Measurements from ENCODE around the gene GRIA3. TPM values are rescaled to one million over a fixed set of nuclear protein-coding genes. Genes with fewer than 3 reads are reported as not detected.

The GRIA3 gene
- total RNA-seq, 2 donors from 2014 or later = 0.17 to 0.85 TPM

DNA sequence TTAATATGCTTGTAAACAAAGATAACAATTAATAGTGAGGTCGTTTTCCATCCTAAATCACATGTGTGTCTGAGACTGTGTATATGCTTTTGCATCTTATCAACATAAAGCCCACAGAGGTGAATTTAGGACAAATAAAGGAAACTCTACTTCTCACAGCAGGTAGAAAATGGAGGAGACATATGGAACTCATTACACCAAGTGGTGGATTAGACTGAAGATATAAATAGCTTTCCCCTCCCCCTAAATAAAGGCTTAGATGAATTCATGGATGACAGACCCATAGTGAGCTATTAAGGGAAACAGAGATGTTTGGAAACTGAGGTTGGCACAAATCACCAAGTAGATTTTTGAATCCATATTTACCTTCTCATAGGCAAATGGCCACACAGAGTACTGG, 79.7 kb downstream of the GRIA3 start:
- TF ChIP-seq, protein P1, sequence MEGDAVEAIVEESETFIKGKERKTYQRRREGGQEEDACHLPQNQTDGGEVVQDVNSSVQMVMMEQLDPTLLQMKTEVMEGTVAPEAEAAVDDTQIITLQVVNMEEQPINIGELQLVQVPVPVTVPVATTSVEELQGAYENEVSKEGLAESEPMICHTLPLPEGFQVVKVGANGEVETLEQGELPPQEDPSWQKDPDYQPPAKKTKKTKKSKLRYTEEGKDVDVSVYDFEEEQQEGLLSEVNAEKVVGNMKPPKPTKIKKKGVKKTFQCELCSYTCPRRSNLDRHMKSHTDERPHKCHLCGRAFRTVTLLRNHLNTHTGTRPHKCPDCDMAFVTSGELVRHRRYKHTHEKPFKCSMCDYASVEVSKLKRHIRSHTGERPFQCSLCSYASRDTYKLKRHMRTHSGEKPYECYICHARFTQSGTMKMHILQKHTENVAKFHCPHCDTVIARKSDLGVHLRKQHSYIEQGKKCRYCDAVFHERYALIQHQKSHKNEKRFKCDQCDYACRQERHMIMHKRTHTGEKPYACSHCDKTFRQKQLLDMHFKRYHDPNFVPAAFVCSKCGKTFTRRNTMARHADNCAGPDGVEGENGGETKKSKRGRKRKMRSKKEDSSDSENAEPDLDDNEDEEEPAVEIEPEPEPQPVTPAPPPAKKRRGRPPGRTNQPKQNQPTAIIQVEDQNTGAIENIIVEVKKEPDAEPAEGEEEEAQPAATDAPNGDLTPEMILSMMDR (IDR thresholded peaks at IDR 0.05) = no peak
- no peaks in the 10 kb centered on the region for H3K27me3 ChIP-seq
- intact Hi-C loops (cut with DNase I) = no loop called here
- H3K4me1 ChIP-seq = no peaks in the 10 kb centered on the region
- H3K27ac ChIP-seq = no peak overlapping the region
- H3K36me3 ChIP-seq = no peaks in the 10 kb centered on the region
- DNase-seq = no peak
- no peak overlapping the region for H3K9ac ChIP-seq (ENCODE audit: low read depth in 2 of 2, low read length in 2 of 2)
- H3K9me3 ChIP-seq = no peaks in the 10 kb centered on the region
- no peak overlapping the region for H3K4me3 ChIP-seq

DNA sequence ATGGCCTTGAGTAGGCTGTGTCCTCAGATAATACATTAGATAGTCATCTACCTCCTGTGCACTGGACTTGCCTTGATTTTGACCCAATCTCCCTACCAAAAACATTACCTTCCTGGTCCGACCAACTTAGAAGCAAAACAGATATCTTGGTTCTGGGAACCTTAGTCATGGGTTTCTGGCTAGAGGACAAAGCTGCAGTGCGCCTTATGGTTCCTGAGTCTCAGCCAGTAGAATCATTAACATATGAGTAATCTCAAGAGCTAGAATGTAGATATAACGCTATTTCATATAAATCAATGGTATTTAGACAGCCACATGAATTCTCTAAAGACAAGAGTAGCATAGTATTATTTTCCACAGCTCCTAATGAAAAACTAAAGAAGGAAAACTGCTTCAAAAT, 83.1 kb downstream of the GRIA3 start:
- no peaks in the 10 kb centered on the region for H3K4me1 ChIP-seq
- TF ChIP-seq, protein P1 (IDR thresholded peaks at IDR 0.05) = no peak
- no peak for DNase-seq
- H3K27me3 ChIP-seq = no peaks in the 10 kb centered on the region
- no peaks in the 10 kb centered on the region for H3K36me3 ChIP-seq
- no peaks in the 10 kb centered on the region for H3K9me3 ChIP-seq
- H3K4me3 ChIP-seq = no peak overlapping the region
- H3K9ac ChIP-seq (ENCODE audit: low read depth in 2 of 2, low read length in 2 of 2) = no peak overlapping the region
- intact Hi-C loops (cut with DNase I) = no loop called here
- H3K27ac ChIP-seq = no peak overlapping the region

DNA sequence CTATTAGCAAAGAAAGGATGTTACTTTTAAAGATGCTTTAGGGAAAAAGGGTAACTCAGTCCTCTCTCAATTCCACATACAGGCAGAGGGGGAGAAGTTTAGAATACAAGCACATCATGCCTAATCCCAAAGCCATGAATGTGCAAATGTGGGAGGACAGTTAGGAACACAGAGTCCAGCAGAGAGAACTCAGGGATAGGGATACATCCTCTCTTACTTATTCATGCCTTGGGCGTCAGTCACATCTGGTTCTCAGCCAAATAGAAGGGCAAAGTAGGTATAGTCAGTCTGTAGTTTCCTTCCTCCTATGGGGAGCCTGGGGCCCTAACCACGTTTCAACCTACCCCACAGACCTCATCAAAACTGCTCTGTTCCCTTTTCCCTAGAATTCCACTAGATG, 87.8 kb downstream of the GRIA3 start:
- intact Hi-C loops (cut with DNase I) = no loop called here
- H3K4me1 ChIP-seq = no peaks in the 10 kb centered on the region
- H3K27ac ChIP-seq = no peak overlapping the region
- H3K36me3 ChIP-seq = no peaks in the 10 kb centered on the region
- TF ChIP-seq, protein P1 (IDR thresholded peaks at IDR 0.05) = no peak
- no peak overlapping the region for H3K4me3 ChIP-seq
- H3K9me3 ChIP-seq = no peaks in the 10 kb centered on the region
- no peak overlapping the region for H3K9ac ChIP-seq (ENCODE audit: low read depth in 2 of 2, low read length in 2 of 2)
- no peaks in the 10 kb centered on the region for H3K27me3 ChIP-seq
- no peak for DNase-seq

DNA sequence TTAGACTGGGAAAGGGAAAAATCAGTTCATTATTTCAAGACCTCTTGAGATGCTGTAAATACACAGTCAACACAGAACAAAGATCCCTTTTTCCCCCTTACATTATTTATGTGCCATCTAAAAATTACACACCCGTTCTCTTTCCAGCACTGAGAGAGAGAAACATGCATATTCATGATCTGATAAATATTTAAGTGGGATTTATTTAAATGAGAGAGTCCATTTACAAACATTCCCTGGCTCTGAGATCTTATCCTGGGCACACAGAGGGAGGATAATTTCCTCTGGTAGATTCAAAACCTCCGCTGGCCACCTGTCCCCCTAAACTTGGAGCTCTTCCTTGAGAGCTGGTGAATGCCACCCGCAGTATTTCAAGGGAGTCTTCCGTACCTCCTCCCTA, 88.6 kb downstream of the GRIA3 start:
- intact Hi-C loops (cut with DNase I) = no loop called here
- H3K4me3 ChIP-seq = no peak overlapping the region
- no peak for DNase-seq
- H3K4me1 ChIP-seq = no peaks in the 10 kb centered on the region
- TF ChIP-seq, protein P1 (IDR thresholded peaks at IDR 0.05) = no peak
- H3K9ac ChIP-seq (ENCODE audit: low read depth in 2 of 2, low read length in 2 of 2) = no peak overlapping the region
- H3K9me3 ChIP-seq = no peaks in the 10 kb centered on the region
- H3K27me3 ChIP-seq = no peaks in the 10 kb centered on the region
- H3K36me3 ChIP-seq = no peaks in the 10 kb centered on the region
- H3K27ac ChIP-seq = no peak overlapping the region

GRCh38 chrX:123274796-123275195, 90.7 kb downstream of the GRIA3 start:
- H3K9me3 ChIP-seq = no peaks in the 10 kb centered on the region
- DNase-seq = no peak
- TF ChIP-seq, protein P1 (IDR thresholded peaks at IDR 0.05) = no peak
- no peaks in the 10 kb centered on the region for H3K27me3 ChIP-seq
- H3K4me1 ChIP-seq = no peaks in the 10 kb centered on the region
- no peak overlapping the region for H3K4me3 ChIP-seq
- intact Hi-C loops (cut with DNase I) = no loop called here
- H3K9ac ChIP-seq (ENCODE audit: low read depth in 2 of 2, low read length in 2 of 2) = no peak overlapping the region
- H3K36me3 ChIP-seq = no peaks in the 10 kb centered on the region
- no peak overlapping the region for H3K27ac ChIP-seq

DNA sequence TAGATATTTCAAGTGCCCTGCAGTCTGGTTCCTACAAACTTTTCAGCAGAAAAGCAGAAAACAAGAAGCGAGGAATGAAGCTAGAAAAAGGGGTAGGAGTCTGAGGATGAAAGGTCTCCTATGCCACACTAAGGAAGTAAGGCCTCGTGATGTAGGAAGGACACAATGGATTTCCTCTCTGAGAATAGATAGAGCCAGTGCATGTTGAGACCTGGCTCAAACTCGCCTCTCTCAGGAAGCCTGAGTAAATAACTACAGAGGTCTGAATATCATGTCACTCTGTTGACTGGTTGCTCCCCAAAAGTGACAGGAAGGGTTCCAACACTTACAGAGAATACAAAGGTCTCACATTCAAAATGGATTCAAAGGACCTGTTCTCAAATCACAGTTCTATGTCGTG, 93.3 kb downstream of the GRIA3 start:
- intact Hi-C loops (cut with DNase I) = no loop called here
- Histone ChIP-seq H3K4me1 (no peaks in the 10 kb centered on the region), H3K4me3 (no peak overlapping the region), H3K36me3 (no peaks in the 10 kb centered on the region), H3K27ac (no peak overlapping the region), H3K9me3 (no peaks in the 10 kb centered on the region), H3K9ac (ENCODE audit: low read depth in 2 of 2, low read length in 2 of 2) (no peak overlapping the region), H3K27me3 (no peaks in the 10 kb centered on the region)
- DNase-seq = no peak
- TF ChIP-seq, protein P1 (IDR thresholded peaks at IDR 0.05) = no peak
